ENCODE measurements around the gene B4GAT1.

GRCh38 chr11:66369073-66369894 is 21.9 kb upstream of the B4GAT1 start:
- no peak for TF ChIP-seq POLR2A (IDR thresholded peaks at IDR 0.05; ENCODE audit: low read depth, low read length)
- TF ChIP-seq POLR2AphosphoS5 (IDR thresholded peaks at IDR 0.05; ENCODE audit: low read depth, low read length): no peak
- TF ChIP-seq TAF1 (IDR thresholded peaks at IDR 0.05; ENCODE audit: low read depth, low read length): no peak
- no peak for TF ChIP-seq PAX5 (IDR thresholded peaks at IDR 0.05; ENCODE audit: insufficient read depth, low read length, severe bottlenecking)
